Measurements from ENCODE around the gene CASZ1.

The CASZ1 gene

DNA sequence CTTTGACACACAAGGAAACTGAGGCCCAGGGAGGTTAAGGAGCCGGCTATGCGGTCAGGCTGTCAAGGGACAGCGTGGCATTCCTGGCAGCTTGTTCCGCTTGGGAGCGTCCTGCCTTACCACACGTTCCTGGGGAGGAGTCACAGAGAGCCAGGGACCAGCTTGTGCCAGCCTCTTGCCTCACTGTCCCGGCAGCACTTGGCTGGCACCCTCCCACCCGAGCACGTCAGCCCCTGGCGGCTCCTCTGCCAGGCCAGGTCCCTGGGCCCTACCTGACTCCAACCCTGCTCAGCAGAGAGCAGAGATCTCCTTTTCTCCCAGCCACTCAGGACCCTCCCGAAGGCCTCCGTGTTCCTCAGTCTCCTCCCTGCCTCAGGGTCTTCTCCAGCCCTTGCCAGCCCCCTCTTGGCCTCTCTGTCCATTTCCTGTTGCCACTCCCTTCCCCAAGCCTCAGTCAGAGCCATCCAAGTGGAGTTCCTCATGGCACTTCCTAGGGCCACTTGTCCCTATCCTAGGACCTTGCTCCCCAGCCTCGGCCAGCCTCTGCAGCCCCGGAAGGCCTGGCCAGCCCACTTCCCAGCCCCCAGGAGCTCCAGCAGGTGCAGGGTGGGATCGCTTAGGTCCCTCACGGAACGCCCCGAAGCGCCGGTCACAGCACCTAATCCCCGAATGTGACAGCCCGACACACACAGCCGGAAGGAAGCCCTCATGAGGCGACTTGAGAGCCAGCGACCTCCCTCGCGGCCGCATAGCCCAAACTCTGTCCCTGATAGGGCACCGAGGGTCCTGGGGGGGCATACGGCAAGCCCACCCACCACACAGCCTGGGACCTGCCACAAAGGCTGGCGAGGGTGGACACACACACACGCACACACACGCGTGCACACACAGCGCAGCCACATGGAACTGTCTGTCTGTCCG lies 130.3 kb downstream of the CASZ1 start:
- DNase-seq: no peak

DNA sequence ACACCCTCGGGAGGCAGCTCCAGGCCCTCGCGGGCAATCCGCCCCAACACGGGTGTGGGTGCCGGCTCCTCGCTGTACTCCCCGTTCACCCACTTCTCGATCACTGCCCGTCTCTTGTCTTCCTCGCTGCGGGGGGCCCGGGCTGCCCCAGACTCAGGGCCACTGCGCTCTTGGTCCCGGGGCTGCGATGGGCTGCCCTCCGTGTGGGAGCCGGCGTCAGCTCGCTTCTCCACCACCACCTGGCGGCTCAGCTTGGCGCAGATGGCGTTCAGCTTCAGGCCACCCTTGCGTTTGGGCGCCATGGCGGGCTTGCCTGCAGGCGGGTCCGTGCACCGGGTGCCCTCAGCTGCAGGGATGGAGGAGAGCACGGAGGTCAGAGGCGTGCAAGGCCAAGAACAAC lies 131.2 kb downstream of the CASZ1 start:
- DNase-seq: no peak

DNA sequence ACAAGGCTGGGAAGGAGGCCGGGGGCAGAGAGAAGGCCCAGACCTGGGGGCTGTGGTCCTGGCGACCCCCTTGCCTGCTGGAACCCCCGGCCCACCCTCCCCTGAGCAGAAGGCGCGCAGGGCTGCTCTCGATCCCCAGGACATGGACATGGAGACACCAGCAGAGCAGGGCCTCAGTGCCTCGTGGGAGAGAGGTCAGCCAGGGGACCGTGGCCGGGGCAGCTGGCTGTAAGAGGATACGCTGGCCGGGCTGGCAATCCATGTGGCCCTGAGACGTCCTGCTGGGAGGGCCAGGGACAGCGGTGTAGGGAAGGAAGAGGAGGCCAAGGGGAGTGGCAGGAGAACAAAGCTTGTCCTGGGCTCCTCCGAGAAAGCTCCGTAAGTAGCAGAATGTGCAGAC lies 132.2 kb downstream of the CASZ1 start:
- no peak for DNase-seq

DNA sequence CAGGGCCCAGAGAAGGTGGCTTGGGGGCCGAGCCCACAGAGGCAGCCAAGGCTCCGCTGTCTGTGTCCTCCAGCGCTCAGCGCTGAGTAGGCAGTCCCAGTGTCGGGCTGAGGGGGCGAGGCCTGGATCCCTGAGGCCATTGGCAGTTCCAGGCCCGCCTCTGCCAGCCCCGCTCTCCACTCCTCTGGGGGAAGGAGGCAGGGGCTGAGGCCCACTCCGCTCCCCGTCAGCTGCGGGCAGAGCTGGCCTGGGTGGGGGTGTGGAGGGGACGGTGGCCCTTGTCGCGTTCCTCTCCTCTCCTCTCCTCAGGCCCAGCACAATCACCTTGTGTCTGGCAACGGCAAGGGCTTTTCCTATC lies 132.8 kb downstream of the CASZ1 start:
- no peak for DNase-seq

DNA sequence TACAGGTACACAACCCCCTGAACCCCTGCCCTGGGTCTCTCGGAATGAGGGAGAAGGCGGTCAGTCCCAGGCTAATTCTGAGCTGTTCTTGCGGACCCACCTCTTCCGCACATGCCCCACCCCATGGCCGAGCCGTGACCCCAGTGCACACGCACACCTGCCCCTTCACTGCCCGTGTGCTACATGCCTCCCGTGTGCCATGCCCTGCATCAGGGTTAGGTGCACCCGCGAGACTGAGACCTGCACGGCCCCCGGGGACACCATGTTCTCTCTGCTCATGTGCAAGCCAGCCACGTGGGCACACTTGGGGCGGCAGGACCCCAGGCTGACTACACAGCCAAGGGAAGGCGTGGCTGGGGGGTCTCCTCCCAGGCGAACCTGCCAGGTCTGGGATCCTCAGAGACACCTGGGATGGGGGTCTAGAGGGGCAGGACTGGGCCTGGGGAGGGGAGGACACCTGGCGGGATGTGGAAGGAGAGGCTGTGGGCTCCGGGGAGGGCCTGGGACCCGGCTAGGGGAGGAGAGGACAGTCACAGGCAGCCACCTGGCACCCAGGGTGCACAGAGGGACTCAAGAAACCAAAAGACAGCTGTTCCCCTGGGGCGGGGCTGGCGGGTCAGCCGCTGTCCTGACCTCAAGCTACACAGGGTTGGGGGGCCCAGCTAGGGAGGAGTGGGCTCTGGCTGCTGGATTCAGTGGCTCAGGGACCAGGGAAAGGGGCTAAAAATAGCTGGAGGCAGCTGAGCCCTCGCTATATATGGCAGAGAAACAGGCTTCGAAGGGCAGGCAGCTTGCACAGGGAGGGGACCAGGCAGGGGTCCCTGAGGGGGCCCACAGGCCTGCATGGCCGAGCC lies 133.4 kb downstream of the CASZ1 start:
- no peak for DNase-seq

DNA sequence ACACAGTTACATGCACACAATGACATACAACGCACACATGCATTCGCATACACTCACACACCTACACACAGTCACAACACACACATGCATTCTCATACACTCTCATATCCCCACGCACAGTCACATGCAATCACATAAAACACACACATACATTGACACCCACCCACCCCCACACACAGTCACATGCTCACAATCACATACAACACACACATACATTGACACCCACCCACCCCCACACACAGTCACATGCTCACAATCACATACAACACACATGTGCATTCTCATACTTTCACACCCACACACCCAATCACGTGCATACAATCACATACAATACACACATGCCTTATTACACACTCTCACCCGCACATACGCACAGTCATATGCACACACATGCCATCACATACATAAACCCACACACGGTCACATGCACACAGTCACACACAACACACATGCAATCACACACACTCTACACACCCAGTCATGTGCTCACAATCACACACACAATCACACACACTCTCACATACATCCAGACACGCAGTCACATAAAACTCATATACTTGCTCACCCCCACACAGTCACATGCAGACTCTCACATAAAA lies 134.3 kb downstream of the CASZ1 start:
- no peak for DNase-seq

DNA sequence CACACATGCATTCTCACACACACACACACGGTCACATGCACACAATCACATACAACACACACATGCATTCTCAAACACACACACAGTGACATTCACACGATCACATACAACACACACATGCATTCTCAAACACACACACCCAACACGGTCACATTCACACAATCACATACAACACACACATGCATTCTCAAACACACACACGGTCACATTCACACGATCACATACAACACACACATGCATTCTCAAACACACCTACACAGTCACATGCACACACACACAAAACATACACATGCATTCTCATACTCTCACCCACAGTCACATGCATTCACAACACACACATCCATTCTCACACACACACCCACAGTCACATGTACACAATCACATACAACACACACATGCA lies 135.0 kb downstream of the CASZ1 start:
- no peak for DNase-seq

DNA sequence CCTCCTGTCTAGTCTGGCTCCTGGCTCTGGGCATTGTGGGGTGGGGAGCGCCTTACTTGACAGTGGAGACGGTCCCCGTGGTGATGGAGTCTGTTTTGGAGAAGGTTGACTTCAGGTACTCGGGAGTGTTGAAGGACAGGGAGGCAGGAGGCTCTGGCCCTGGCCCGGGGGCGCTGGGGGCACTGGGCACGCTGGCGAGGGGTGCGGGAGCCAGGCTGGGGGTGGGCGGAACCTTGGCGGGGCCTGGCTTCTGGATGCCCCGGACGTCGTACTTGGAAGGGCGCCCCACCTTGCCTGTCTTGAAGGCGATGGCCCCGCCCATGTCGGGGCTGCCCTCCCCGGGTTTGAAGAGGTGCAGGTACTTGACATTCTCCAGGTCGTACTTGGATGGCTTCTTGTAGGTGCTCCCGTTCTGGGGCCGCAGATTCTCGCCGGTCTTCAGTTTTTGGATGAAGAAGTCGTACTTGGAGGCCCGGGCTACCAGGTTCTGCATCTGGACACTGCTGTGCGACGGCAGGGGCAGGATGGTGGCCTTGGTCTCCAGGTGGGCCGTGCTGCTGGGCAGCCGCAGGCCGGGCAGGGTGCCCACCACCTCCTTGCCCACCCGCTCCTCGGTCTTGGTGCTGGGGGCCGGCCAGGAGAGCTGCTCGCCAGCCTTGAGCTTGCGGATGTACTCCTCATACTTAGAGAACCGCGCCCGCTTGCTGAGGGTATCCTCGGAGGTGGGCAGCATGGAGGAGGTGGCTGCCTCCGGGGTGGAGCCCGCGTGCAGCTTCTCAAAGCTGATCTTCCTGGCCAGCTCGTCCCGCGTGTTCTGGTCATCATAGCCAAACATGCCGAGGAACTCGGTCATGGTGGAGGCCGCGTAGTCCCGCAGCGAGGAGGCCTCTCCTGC lies 136.6 kb downstream of the CASZ1 start:
- DNase-seq: no peak

DNA sequence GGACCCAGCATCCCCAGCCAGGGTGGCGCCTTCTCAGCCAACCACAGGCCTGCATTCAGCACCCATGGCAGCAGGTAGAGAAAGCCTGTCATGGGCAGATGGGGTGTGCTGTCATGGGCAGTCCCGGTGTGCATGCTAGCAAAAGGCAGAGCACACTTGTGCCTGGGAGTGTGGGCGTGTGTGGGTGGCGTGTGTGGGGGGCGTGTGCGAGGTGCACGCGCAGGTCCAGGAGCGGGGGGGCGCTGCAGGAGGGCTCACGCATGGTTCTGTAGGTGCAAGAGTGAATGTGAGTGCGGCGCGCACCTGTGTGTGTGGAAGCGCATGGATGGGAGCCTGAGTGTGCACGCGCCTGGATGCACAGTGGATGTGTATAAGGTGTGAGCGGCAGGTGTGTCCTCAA lies 137.2 kb downstream of the CASZ1 start:
- no peak for DNase-seq

DNA sequence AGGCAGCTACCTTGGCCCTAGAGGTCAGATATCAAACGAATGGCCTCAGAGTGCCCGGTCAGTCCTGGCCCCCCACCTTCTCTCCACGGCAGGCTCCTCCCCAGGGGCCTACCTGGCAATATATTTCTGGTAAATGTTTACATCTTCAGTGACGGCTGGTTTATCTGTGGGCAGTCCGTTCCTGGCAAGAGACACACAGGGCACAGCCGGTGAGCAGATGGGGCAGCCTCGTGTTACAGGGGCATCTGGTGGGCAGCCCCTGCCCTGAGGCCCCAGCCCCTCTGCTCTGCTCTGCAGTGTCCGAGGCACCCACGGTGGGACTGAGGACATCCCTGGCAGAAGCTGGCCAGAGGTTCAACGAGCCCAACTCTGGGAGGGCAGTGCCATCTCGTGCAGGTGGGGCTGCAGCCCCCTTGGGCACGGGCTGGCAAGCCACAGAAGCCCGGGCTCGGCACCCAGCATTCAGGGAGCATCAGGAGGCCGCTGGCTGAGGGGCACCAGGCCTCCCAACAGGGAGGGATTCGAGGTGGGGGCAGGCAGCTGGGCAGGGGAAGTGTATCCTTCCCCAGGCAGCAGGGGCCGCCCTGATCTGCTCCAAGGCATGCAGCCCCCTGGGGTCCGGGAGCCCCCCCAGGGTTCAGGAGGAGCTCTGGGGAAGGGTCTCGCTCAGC lies 137.9 kb downstream of the CASZ1 start:
- DNase-seq: no peak

DNA sequence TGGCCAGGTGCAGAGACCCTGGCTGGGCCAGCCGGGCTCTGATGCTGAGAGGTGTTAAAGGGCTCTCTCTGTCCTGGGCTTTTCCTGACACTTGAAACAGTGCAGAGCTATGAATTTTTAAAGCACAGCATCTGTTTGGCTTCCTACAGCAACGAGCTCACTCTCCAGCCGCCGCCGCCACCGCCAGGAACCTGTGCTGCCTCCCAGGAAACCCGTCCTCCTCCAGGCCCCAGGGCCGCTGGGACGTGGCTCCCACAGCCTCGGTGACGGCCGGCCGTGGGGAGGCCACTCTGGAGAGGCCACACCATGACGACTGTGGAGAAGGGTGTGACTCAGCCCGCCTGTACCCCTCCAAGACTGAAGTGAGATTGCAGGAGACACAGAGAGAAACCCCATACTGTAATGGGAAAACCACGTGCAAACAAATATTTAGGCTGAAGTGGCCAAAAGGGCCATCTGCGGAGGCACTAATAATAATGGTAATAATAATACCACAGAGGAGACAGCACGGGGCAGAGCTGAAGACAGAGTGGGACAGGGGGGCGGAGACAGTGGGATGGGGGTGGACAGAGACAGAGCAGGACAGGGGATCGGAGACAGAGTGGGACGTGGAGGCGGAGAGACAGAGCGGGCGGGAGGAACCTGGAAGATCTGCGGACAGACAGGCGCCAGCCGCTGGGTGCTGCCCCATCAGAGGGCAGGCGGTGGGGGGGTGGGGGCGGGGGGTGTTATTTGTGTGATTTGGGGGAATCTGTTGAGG lies 139.2 kb downstream of the CASZ1 start:
- no peak for DNase-seq

DNA sequence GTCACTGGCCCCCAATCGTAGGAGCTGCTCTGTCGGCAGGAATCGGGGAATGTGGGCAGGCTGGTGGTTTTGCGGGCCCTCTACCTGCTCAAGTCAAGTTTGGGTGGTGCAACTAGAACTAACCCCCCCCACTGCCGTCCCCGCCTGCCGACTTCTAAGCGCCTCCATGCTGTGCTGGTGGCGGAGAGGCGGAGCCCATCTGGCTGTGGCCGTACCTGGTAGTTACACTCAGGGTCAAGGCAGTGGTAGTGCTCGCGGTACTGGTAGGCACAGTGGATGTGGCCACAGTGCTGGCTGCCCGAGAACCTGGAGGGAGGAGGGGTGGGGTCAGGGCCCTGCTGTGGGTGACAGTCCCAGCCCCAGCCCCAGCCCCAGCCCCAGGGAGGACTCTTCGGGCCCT lies 140.0 kb downstream of the CASZ1 start:
- no peak for DNase-seq

DNA sequence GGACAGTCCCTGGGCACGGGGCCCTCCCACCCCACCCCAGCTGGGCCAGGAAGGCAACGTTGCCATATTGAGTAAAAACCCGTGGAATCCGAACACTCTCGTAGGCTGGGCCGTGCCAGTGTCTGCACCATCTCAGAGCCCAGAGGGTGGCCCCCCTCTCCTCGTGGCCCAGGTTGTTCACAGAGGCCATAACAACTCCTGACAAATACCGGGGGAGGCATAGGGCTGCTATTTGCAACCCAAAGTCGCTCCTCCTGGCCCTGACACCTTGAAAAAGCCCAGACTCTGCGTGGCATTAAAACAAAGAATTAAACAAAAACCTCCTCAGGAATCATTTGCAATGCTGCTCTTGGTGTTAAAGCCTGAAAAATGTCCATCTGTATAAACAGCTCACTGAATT lies 141.4 kb downstream of the CASZ1 start:
- DNase-seq: no peak

DNA sequence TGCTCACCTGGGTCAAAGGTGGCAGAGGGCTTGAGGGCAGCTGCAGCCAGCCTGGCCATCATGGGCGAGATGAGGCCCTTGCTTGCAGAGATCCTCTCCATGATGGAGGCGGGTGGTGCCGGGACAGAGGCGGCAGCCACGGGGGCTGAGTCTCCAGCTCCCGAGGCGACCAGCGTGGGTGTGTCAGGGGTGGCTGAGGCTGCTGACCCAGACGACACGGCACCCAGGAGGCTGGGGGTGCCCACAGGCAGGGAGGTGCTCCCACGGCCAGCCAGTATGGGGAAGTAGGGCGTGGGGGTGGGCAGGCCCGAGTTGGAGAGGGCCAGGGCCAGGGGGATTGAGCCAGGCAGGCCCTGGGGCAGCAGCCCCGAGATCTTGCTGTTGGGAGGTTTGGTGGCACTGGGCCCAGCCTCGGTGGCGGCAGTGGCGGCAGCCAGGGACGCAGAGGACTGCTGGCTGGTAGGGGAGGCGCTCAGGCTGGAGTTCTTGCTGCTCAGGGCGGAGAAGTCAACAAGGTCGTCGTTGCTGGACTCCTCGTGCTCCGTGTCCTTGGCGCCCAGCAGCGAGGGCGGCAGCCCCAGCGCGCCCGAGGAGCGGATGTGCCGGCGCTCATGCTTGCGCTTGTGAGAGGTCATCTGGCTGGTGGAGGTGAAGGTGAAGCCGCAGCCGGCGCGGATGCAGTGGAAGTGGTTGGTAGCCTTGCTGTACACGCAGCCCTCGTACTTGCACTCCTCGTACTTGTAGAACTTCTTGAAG lies 142.9 kb downstream of the CASZ1 start:
- DNase-seq: no peak

DNA sequence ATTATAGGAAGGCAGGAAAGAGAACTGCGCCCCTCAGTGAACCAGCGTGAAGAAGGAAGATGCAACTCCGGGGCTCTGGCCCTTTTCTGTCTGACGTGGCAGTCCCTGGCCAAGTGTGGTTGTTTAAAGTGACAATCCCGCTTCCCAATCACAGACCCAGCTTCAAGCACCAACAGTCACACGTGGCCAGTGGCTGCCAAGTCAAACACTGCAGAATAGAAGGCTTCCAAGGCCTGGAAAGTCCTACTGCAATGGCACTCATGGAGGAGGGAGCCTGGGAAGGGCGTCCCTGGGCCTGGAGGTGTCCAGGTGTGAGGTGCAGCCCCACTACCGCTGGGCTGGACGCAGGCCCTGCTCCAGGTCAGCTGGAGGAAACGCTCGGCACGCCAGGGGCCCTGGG lies 143.8 kb downstream of the CASZ1 start:
- no peak for DNase-seq

DNA sequence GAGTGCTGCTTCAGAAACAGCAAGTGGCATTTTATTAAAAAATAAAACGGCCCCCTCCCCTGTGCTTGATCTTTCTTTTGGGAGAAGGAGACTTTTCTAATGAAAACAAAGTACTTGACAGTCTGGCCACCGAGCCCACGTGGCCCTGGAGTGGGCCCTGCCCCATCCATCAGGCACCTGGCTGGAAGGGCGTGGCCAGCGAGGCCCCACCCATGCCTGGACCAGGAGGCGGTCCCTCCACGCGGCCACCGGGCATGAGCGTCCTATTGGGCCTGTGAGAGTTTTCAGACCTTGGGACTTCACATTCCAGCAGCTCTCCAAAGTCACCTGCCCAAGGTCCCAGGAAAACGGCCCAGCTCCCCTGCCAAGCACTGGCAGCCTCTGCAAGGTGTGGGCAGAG lies 144.7 kb downstream of the CASZ1 start:
- no peak for DNase-seq

DNA sequence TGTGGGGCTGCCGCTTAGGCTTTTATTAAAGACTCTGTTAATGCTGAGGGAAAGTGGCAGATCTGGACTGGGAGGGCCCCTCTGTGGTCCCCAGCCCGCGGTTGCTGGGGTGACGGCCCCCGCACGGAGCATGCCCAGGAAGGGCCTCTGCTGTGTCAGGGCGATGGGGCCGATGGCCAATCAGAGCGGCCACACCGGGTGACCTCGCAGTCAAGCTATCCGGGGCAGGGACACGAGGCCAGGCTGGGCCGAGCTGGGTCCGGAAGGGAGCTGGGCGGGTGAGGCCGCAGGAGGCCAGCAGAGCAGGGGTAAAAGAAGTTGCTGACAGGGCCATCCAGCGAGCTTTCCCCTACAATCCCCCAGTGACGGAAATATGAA lies 145.1 kb downstream of the CASZ1 start:
- no peak for DNase-seq

DNA sequence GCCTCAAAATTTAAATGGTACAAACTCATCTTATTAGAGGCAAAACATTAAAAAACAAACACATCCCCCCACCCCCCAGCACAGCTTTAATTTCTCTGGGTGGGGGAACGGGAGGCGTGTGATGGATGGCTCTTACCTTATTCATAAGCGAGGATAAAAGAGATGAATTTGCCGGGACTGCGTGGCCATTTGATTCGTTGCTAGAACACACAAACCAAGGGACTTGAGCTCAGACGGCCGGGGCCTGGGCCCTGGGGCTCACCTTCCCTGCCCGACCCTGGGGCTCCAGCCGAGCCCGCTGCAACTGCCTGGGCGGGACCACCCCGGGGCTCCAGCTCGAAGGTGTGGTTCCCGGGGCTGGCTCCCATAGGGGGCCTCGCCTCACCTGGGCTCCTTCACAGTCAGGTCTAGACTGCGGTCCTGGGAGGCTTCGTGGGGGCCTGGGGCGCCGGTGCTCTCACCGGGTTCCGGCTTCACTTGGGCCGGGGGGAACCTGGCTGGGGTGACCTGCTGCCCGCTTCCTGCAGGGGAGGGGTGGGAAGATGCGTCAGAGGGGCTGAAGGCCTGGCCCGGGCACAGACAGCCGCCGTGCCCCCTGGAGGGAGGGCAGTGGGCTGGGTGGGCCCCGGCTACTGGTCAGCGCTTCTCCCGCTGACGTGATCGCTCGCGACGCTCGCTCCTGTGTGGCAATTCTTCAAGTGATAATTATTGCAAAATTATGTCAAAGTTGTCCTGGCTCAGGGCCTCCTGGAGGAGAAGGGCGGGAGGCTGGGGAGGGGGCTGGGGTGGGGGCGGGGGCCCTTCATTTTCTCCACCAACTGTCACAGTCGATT lies 145.7 kb downstream of the CASZ1 start:
- DNase-seq: no peak

DNA sequence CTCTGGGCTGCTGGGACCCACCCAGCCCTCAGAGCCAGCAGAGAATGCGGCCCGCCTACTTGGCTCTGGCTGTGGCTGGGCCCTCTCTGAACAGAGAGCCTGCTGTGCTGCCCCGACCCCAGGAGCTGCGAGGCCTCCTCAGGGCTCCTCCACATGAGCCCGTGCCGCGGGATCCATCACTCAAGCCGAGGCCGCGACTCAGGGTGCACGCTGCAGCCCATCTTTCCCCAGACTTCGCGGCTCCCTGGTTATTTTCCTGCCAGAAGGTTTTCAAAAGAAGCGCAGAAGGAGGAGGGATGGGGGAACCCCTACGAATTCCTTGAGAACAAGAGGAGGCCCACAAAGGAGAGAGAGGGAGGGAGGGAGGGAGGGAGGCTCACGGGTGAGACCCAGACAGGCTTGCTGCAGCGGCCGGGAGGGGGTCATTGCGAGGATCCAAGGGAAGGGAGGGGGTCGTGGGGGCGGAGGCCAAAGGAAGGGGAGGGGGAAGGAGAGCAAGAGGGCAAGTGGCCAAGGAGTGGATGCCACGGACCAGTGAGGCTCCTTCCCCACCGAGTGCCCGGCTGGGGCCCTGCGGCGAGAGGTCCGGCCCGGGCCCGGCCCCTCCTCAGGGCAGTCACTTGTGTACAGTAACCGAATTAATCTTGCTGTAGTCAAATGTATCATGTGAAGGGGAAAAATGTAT lies 146.8 kb downstream of the CASZ1 start:
- no peak for DNase-seq

Data from activated effector memory CD4-positive, alpha-beta T cell treated with anti-CD3 and anti-CD28 coated beads, Interleukin-2, amount 50 U/mL, for 16 hours (primary cell).